GM20000 (cell line): Measurements from ENCODE around the gene TOR2A.

Source experiments
- DNase-seq: peaks from one replicate; pipeline ENCODE4 v3.0.0; 2012; ENCODE audit warnings: low spot score
- TF ChIP-seq, protein P1 (sequence below): IDR thresholded peaks from 2 replicates; pipeline ENCODE4 v1.5.1; 2012; ENCODE audit warnings: mild to moderate bottlenecking, control low read depth; ENCODE audit errors: extremely low read depth, missing control alignments

TOR2A gene

DNA sequence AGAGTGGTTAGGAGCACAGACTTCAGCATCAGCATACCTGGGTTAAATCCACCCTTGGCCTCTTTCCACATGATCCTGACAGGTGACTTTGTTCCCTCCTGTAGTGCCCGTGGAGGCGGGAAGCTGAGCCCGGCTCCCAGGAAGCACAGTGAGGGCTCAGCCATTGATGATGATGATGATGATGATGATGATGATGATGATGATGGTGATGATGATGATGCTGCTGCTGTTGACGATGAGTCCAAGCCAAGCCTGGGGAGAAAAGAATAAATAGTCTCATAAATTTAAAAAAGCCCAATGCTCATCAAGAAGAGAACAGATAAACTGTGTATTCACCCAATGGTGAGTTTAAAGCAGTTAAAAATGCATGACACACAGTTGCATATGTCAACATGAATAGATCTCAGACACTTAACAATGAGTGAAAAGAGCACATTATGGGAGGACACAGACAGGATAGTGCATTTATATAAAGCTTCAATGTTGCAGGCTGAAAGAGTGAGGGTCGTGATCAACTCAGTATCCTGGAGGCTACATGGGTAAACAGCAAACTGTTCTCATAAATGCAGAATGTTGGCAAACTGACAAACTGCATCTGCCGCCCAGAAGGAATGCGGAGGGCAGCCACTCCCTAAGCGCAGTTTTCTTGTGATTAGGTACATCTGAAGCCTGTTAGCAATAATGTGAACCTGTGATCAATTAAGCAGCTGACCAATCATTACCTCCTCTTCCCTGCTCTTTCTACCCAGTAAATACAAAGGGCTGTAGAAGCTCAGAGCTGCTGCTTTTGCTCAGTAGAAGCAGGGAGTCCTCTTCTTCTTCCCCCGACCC, 40.0 kb downstream of the TOR2A start:
- no peak for DNase-seq
- TF ChIP-seq, protein P1, sequence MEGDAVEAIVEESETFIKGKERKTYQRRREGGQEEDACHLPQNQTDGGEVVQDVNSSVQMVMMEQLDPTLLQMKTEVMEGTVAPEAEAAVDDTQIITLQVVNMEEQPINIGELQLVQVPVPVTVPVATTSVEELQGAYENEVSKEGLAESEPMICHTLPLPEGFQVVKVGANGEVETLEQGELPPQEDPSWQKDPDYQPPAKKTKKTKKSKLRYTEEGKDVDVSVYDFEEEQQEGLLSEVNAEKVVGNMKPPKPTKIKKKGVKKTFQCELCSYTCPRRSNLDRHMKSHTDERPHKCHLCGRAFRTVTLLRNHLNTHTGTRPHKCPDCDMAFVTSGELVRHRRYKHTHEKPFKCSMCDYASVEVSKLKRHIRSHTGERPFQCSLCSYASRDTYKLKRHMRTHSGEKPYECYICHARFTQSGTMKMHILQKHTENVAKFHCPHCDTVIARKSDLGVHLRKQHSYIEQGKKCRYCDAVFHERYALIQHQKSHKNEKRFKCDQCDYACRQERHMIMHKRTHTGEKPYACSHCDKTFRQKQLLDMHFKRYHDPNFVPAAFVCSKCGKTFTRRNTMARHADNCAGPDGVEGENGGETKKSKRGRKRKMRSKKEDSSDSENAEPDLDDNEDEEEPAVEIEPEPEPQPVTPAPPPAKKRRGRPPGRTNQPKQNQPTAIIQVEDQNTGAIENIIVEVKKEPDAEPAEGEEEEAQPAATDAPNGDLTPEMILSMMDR, result no peak

DNA sequence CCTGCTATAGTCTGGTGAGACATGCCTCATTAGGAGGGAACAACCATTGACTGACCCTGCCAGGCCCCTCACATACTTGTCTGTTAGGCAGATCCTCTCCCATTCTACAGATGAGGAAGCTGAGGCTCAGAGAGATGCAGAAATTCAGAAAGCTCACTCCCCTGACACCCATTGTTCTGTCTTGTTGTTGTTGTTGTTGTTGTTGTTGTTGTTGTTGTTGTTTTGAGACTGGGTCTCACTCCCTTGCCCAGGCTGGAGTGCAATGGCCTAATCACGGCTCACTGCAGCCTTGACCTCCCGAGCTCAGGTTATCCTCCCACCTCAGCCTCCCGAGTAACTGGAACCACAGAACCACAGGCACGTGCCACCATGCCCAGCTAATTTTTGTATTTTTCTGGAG, 41.4 kb downstream of the TOR2A start:
- no peak for DNase-seq
- TF ChIP-seq, protein P1, result no peak

GRCh38 chr9:127693143-127693542, 42.0 kb downstream of the TOR2A start:
- TF ChIP-seq, protein P1, result no peak
- DNase-seq, result no peak

DNA sequence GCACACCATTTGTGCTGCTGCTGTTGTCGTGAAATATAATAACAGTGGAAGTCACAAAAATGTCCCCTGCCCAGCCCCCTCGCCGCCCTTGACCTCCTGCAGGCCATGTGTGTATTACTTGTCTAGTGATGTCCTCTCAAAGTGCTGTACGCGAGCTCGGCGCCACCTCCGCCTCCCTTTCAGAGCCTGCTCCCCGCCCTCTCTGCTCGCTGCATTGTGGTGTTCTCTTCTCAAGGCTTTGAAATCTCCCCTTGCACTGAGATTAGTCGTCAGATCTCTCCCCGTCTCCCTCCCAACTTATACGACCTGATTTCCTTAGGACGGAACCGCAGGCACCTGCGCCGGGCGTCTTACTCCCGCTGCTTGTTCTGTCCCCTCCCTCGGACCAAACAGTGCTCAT, 43.0 kb downstream of the TOR2A start:
- TF ChIP-seq, protein P1, result no peak
- no peak for DNase-seq

- no peak for DNase-seq
- TF ChIP-seq, protein P1, result no peak
Measured at GRCh38 chr9:127690735-127691134, 44.4 kb downstream of the TOR2A start.

DNA sequence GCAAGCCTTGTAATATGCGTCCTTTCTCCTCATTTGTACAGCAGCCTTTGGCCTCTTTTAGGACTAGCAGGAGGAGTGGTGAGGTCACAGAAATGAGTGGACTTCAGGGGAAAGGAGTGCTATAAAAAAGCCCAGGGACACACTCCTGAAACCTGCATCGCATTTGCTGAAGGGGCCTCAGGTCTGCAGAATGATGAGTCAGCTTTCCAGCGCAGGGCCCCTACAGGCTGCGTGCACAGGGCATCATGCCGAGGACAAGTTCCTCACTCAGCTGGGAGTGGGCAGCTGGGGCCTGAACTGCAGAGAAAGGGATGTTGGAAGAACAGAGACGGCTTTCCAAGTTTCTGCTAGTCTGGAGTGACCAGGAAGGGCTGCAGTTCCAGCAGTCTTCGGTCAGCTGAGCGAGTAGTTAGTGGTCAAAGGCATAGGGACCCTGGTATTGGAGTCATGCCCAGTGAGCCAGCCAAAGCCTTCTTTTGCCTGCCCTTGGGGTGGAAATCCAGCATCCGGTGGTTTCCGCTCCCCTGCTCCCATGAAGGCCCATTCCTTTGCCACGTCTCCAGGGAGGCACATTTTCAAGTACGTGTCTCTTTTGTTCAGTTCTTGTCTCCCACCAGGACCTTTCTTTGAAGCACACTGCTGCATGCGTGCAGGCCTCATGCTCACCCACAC, 45.6 kb downstream of the TOR2A start:
- no peak for DNase-seq
- TF ChIP-seq, protein P1, result no peak
